H1 (cell line): ENCODE results near the gene SSNA1. TPM values are rescaled to one million over a fixed set of nuclear protein-coding genes. Genes with fewer than 3 reads are reported as not detected.

Experiments
- CTCF ChIA-PET: fragments of 300-600 bp; sonication (Branson Sonifier 250); formaldehyde crosslinking; loops from one replicate; lab custom pipeline; 2021; ENCODE audit not compliant: partially characterized antibody; lab: Charles Lee
- POLR2A ChIA-PET: fragments of 300-600 bp; sonication (Branson Sonifier 250); formaldehyde crosslinking; loops from one replicate; lab custom pipeline; 2021; ENCODE audit warnings: inconsistent platforms; ENCODE audit not compliant: partially characterized antibody; lab: Charles Lee
- DNase-seq, 2 experiments: peaks; one replicate each; pipeline versions ENCODE4 v3.0.0 to v3.0.0-alpha.2; 2010 to 2022; ENCODE audit warnings: low spot score in 2 of 2, low read depth in 1 of 2, mixed read lengths in 1 of 2
- FAIRE-seq: peaks from 2 replicates; lab custom pipeline; 2011; peaks lifted over from hg19 to GRCh38; lab: Jason Lieb, UNC
- H2AFZ ChIP-seq: 2 replicates; pipeline ENCODE4 v1.8.1; 2012; ENCODE audit warnings: low read length, inconsistent platforms
- H2AK5ac ChIP-seq: 2 replicates; pipeline ENCODE4 v1.6.1; 2013; ENCODE audit warnings: low read depth, low read length
- H2BK120ac ChIP-seq: replicated peaks from 2 replicates; pipeline ENCODE3; 2013; ENCODE audit warnings: low read depth, low read length, inconsistent platforms
- H2BK12ac ChIP-seq: 2 replicates; pipeline ENCODE4 v1.6.1; 2013; ENCODE audit warnings: low read depth, low read length
- H2BK15ac ChIP-seq: 2 replicates; pipeline ENCODE4 v1.6.1; 2013; ENCODE audit warnings: low read length
- H2BK20ac ChIP-seq: 2 replicates; pipeline ENCODE4 v1.6.1; 2013; ENCODE audit warnings: low read length
- H2BK5ac ChIP-seq: 2 replicates; pipeline ENCODE4 v1.6.1; 2013; ENCODE audit warnings: low read depth, low read length
- H3K14ac ChIP-seq: 2 replicates; pipeline ENCODE4 v1.6.1; 2013; ENCODE audit warnings: inconsistent platforms; ENCODE audit not compliant: insufficient read length
- H3K18ac ChIP-seq: 2 replicates; pipeline ENCODE4 v1.6.1; 2013; ENCODE audit warnings: low read length; ENCODE audit errors: extremely low read depth
- H3K23ac ChIP-seq: 2 replicates; pipeline ENCODE4 v1.6.1; 2013; ENCODE audit warnings: inconsistent platforms; ENCODE audit not compliant: insufficient read length
- H3K23me2 ChIP-seq: 2 replicates; pipeline ENCODE4 v1.6.1; 2013; ENCODE audit warnings: low read depth, low read length
- H3K27ac ChIP-seq: 2 replicates; pipeline ENCODE4 v1.6.1; 2011; ENCODE audit warnings: low read depth, low read length, inconsistent platforms
- H3K27me3 ChIP-seq, 4 experiments: replicated peaks in 1 of 4; 1 replicate in 1 of 4; 2 replicates in 3 of 4; pipeline versions ENCODE4 v1.6.1 to v1.8.1; 2011 to 2013; ENCODE audit warnings: low read length in 3 of 4, mild to moderate bottlenecking in 3 of 4, inconsistent platforms in 2 of 4, mixed read lengths in 2 of 4, moderate library complexity in 1 of 4; ENCODE audit not compliant: control insufficient read depth in 3 of 4, insufficient read depth in 3 of 4; ENCODE audit errors: extremely low read depth in 1 of 4
- H3K36me3 ChIP-seq, 4 experiments: 2 replicates each; pipeline versions ENCODE4 v1.6.1 to v1.8.1; 2011 to 2013; ENCODE audit warnings: mild to moderate bottlenecking in 4 of 4, low read length in 3 of 4, moderate library complexity in 2 of 4, control low read depth in 1 of 4, inconsistent platforms in 1 of 4; ENCODE audit not compliant: insufficient read depth in 4 of 4, control insufficient read depth in 2 of 4
- H3K4ac ChIP-seq: replicated peaks from 2 replicates; pipeline ENCODE3; 2013; ENCODE audit warnings: low read length, low read depth, mixed read lengths, inconsistent platforms; ENCODE audit not compliant: insufficient read length
- H3K4me1 ChIP-seq, 4 experiments: replicated peaks in 1 of 4; 1 replicate in 1 of 4; 2 replicates in 3 of 4; pipeline versions ENCODE4 v1.6.1 to v1.8.1; 2011 to 2013; ENCODE audit warnings: low read length in 3 of 4, inconsistent platforms in 2 of 4, mixed read lengths in 1 of 4; ENCODE audit not compliant: insufficient read depth in 4 of 4, control insufficient read depth in 3 of 4
- H3K4me2 ChIP-seq, 2 experiments: 2 replicates each; pipeline versions ENCODE4 v1.6.1 to v1.8.1; 2011 to 2013; ENCODE audit warnings: low read depth in 2 of 2, low read length in 2 of 2, control low read depth in 1 of 2, inconsistent platforms in 1 of 2, mild to moderate bottlenecking in 1 of 2; ENCODE audit not compliant: insufficient read depth in 1 of 2
- H3K4me3 ChIP-seq, 4 experiments: fragments of 200-600, 300-600 bp in 1 of 4; sonication (generic), shearing (Covaris generic), sonication (Bioruptor Twin) in 1 of 4; 2 replicates each; pipeline versions ENCODE4 v1.5.1 to v1.8.1; 2011 to 2016; ENCODE audit warnings: low read length in 4 of 4, low read depth in 3 of 4, control low read depth in 2 of 4, inconsistent platforms in 2 of 4, mild to moderate bottlenecking in 2 of 4, mixed read lengths in 1 of 4, moderate library complexity in 1 of 4; ENCODE audit not compliant: insufficient read depth in 2 of 4; ENCODE audit errors: extremely low read depth in 1 of 4
- H3K56ac ChIP-seq: replicated peaks from 2 replicates; pipeline ENCODE3; 2013; ENCODE audit warnings: low read depth, mild to moderate bottlenecking, mixed read lengths, low read length, inconsistent platforms; ENCODE audit not compliant: insufficient read length
- H3K79me1 ChIP-seq: 2 replicates; pipeline ENCODE4 v1.6.1; 2013; ENCODE audit warnings: low read depth, low read length, control low read depth
- H3K79me2 ChIP-seq, 2 experiments: 2 replicates each; pipeline versions ENCODE4 v1.6.1 to v1.8.1; 2012 to 2013; ENCODE audit warnings: low read length in 2 of 2, mild to moderate bottlenecking in 2 of 2, inconsistent platforms in 1 of 2; ENCODE audit not compliant: insufficient read depth in 2 of 2, control insufficient read depth in 1 of 2
- H3K9ac ChIP-seq, 4 experiments: replicated peaks in 1 of 4; 1 replicate in 1 of 4; 2 replicates in 3 of 4; pipeline versions ENCODE4 v1.6.1 to v1.8.1; 2011 to 2013; ENCODE audit warnings: low read depth in 3 of 4, low read length in 3 of 4, control low read depth in 2 of 4, mild to moderate bottlenecking in 2 of 4, moderate library complexity in 2 of 4, inconsistent platforms in 1 of 4; ENCODE audit errors: extremely low read depth in 1 of 4
- H3K9me3 ChIP-seq, 2 experiments: 2 replicates each; pipeline versions ENCODE4 v1.6.1 to v1.8.1; 2012 to 2013; ENCODE audit warnings: mild to moderate bottlenecking in 2 of 2, moderate library complexity in 2 of 2, control low read depth in 1 of 2, inconsistent platforms in 1 of 2, low read depth in 1 of 2, low read length in 1 of 2, mixed read lengths in 1 of 2; ENCODE audit not compliant: insufficient read depth in 2 of 2
- H4K20me1 ChIP-seq, 2 experiments: replicated peaks in 1 of 2; 2 replicates each; pipeline versions ENCODE3 to v1.8.1; 2011 to 2013; ENCODE audit warnings: inconsistent platforms in 2 of 2, low read length in 2 of 2, mild to moderate bottlenecking in 1 of 2; ENCODE audit not compliant: insufficient read depth in 2 of 2, control insufficient read depth in 1 of 2
- H4K5ac ChIP-seq: 2 replicates; pipeline ENCODE4 v1.6.1; 2013; ENCODE audit warnings: low read length, low read depth, mixed read lengths, inconsistent platforms; ENCODE audit not compliant: insufficient read length
- H4K8ac ChIP-seq: 2 replicates; pipeline ENCODE4 v1.8.0; 2013; ENCODE audit warnings: mild to moderate bottlenecking, moderate library complexity, low read length, inconsistent platforms; ENCODE audit not compliant: insufficient read depth; ENCODE audit errors: extremely low read depth
- H4K91ac ChIP-seq: replicated peaks from 2 replicates; pipeline ENCODE3; 2013; ENCODE audit warnings: low read length, mixed read lengths, inconsistent platforms; ENCODE audit not compliant: insufficient read length
- KDM5A ChIP-seq: fragments of 200-600 bp; IDR thresholded peaks from 2 replicates; pipeline ENCODE4 v1.7.1; 2012; ENCODE audit warnings: mild to moderate bottlenecking, low read length, inconsistent platforms, mixed read lengths
- MAX ChIP-seq: IDR thresholded peaks from 2 replicates; pipeline ENCODE4 v1.6.1; 2012; ENCODE audit warnings: inconsistent platforms
- PHF8 ChIP-seq: fragments of 200-600 bp; sonication (generic); conservative IDR thresholded peaks from 2 replicates; pipeline ENCODE4 v1.7.1; 2012; ENCODE audit warnings: low read depth, mild to moderate bottlenecking, inconsistent platforms, low read length, moderate library complexity
- SUZ12 ChIP-seq: fragments of 200-600 bp; sonication (generic); IDR thresholded peaks from 2 replicates; pipeline ENCODE4 v1.6.1; 2012; ENCODE audit warnings: mild to moderate bottlenecking, inconsistent platforms, low read length, moderate library complexity, mixed read lengths
- WGBS, 2 experiments: shearing (Covaris generic) in 1 of 2; methylation state at CpG; one replicate each; pipeline versions ENCODE4 v1.1.6 to v1.1.7; 2013 to 2015; ENCODE audit warnings: low lambda C conversion rate in 2 of 2, mixed read lengths in 2 of 2, inconsistent platforms in 1 of 2, low coverage in 1 of 2, missing lambda C conversion rate in 1 of 2; ENCODE audit not compliant: insufficient replicate concordance in 2 of 2, insufficient coverage in 1 of 2, insufficient read length in 1 of 2; ENCODE audit errors: extremely low coverage in 1 of 2, missing lambda C conversion rate in 1 of 2; 5-methylcytosine and 5-hydroxymethylcytosine counted together
- polyA plus RNA-seq, 7 experiments: library from polyadenylated mRNA; depleted of rRNA in 3 of 7; stranded (reverse) in 5 of 7; unstranded in 2 of 7; fragments of >200 nt in 5 of 7; fragments of 200-250 nt in 2 of 7; gene quantifications; 1 replicate in 5 of 7; 2 replicates in 1 of 7; 4 replicates in 1 of 7; pipeline versions ENCODE4 v1.2.1 to v1.2.3, GENCODE V29; 2011 to 2013; ENCODE audit warnings: missing spikeins in 2 of 7, mixed read lengths in 2 of 7
- total RNA-seq: library from RNA; stranded (reverse); fragmentation: NEBNext Ultra II Directional; extraction: Animal tissue kit (Norgen Biotek cat#: 25700); gene quantifications from 2 replicates; pipeline ENCODE4 v1.2.1, GENCODE V29; 2021
- TF ChIP-seq, protein P1 (sequence below): IDR thresholded peaks from 2 replicates; pipeline ENCODE4 v1.6.1; 2012; ENCODE audit warnings: inconsistent platforms

Gene SSNA1
- total and polyA plus RNA-seq, 2 of the 8 experiments (the other 6 are each of a cell fraction or from before 2014, with no cell fraction given), result 87.3 to 157 TPM

GRCh38 chr9:137221095-137221505 lies 32.6 kb downstream of the SSNA1 start:
- no peak overlapping the region for H3K4ac ChIP-seq
- H3K9me3 ChIP-seq, result no peaks in the 10 kb centered on the region
- peaks cover 0 to 18% (median 12%) of the 10 kb centered on the region in 4 experiments; a peak in 5 of 7 replicates for H3K4me1 ChIP-seq
- no peak overlapping the region for H2AK5ac ChIP-seq
- H4K20me1 ChIP-seq, result peaks cover 0 to 9% of the 10 kb centered on the region in 2 experiments
- no peak overlapping the region for H2BK20ac ChIP-seq
- WGBS, 2 experiments, result 73% methylated on average over 3 of the region's 14 CpGs; no CpG with 5 or more reads in 1 of the 2 experiments
- H3K23me2 ChIP-seq, result peaks cover 18% of the 10 kb centered on the region; the same call in 1 of the 2 replicates
- DNase-seq (no peak), FAIRE-seq (no peak)
- no peak overlapping the region for H3K23ac ChIP-seq
- H2BK120ac ChIP-seq, result no peak overlapping the region
- H4K5ac ChIP-seq, result no peak overlapping the region
- no peak overlapping the region for H4K91ac ChIP-seq
- no peak overlapping the region for H2AFZ ChIP-seq
- H3K4me3 ChIP-seq, result peak overlapping the region in 2 of 4 experiments; percentile 63 to 67; a peak in 5 of 8 replicates
- H3K36me3 ChIP-seq, result peaks cover 0 to 5% (median 2%) of the 10 kb centered on the region in 4 experiments; a peak in 4 of 8 replicates
- peak overlapping the region; percentile 77 to 82 for H3K4me2 ChIP-seq
- no peak overlapping the region for H3K14ac ChIP-seq
- no peak overlapping the region for H3K27ac ChIP-seq
- H3K9ac ChIP-seq, result no peak overlapping the region
- no peaks in the 10 kb centered on the region for H3K79me2 ChIP-seq
- CTCF ChIA-PET, result interaction anchor here (0.6 to 20.2 kb wide), 6 partner anchors 12 to 195 kb away, joined by 3 to 204 read pairs (median 4); partner anchors contain the start of genes ANAPC2, SSNA1 and TUBB4B
- no peak overlapping the region for H2BK15ac ChIP-seq
- no peak overlapping the region for H2BK12ac ChIP-seq
- H2BK5ac ChIP-seq, result no peak overlapping the region
- no peaks in the 10 kb centered on the region for H3K79me1 ChIP-seq
- TF ChIP-seq PHF8 (no peak), KDM5A (no peak), SUZ12 (no peak), MAX (no peak)
- TF ChIP-seq, protein P1, sequence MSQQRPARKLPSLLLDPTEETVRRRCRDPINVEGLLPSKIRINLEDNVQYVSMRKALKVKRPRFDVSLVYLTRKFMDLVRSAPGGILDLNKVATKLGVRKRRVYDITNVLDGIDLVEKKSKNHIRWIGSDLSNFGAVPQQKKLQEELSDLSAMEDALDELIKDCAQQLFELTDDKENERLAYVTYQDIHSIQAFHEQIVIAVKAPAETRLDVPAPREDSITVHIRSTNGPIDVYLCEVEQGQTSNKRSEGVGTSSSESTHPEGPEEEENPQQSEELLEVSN, result no peak
- no peaks in the 10 kb centered on the region; a peak in 2 of 7 replicates for H3K27me3 ChIP-seq
- H4K8ac ChIP-seq, result no peak overlapping the region
- no peak overlapping the region for H3K18ac ChIP-seq
- no peak overlapping the region for H3K56ac ChIP-seq
- POLR2A ChIA-PET, result interaction anchor here (0.5 to 69.9 kb wide), 6 partner anchors 14 to 234 kb away, joined by 3 to 1462 read pairs (median 7); partner anchors contain the start of genes ANAPC2, NDOR1, NELFB and SSNA1
